ENCODE data around the gene FNDC5. TPM values are rescaled to one million over a fixed set of nuclear protein-coding genes. Genes with fewer than 3 reads are reported as not detected.

Gene FNDC5
- total and polyA plus RNA-seq, 2 of the 13 experiments (the other 11 are each of a cell fraction or from before 2014, with no cell fraction given) = 1.4 to 3.1 TPM

- BruUV-seq (replicated peaks) = no TSS peak
- Histone ChIP-seq H3K4me3 (replicated peaks in 1 of 3; ENCODE audit: insufficient read depth in 1 of 3, low read depth in 2 of 3, low read length in 3 of 3) (no peak overlapping the region), H3K27ac (ENCODE audit: extremely low read length, insufficient read depth, low read length) (no peak overlapping the region), H3K9me3 (ENCODE audit: low read length) (no peaks in the 10 kb centered on the region), H4K20me1 (ENCODE audit: insufficient read depth, low read length) (0 out of 2 replicates have a peak, but pooled peaks cover 2% of the 10 kb centered on the region), H3K27me3 (ENCODE audit: control insufficient read depth in 1 of 2, insufficient read depth in 2 of 2, low read length in 2 of 2) (peaks cover 11 to 61% of the 10 kb centered on the region in 2 experiments; a peak in 4 of 5 replicates), H2AFZ (ENCODE audit: low read length) (no peak overlapping the region), H3K4me2 (ENCODE audit: low read depth, low read length) (no peak overlapping the region), H3K4me1 (ENCODE audit: insufficient read depth, low read length) (no peaks in the 10 kb centered on the region), H3K79me2 (ENCODE audit: insufficient read depth, low read length) (no peaks in the 10 kb centered on the region), H3K9ac (ENCODE audit: insufficient read depth, low read depth, low read length) (no peak overlapping the region), H3K36me3 (replicated peaks in 1 of 2; ENCODE audit: control insufficient read depth in 1 of 2, insufficient read depth in 2 of 2, low read length in 2 of 2) (no peaks in the 10 kb centered on the region)
- ChIA-PET CTCF (ENCODE audit: low intra/inter-chr PET ratio, low total read pairs) (interaction anchor here (0.6 kb wide), 1 partner anchor 826 kb away, joined by 3 read pairs; no protein-coding TSS in a partner anchor), POLR2A (interaction anchor here (0.9 kb wide), 1 partner anchor 69 kb away, joined by 3 read pairs; no protein-coding TSS in a partner anchor)
- in situ Hi-C loops (cut with HindIII; ENCODE audit: extremely low pct_ligation_motif_present, low pct_unique_long_range_greater_than_20kb) = no loop called here
- intact Hi-C loops (cut with micrococcal nuclease; ENCODE audit: unreplicated experiment) = no loop called here
- ATAC-seq = no peak; the same call in 2 of the 3 replicates
- no peak for TF ChIP-seq ZNF800 (CRISPR knock-in tag; IDR thresholded peaks at IDR 0.05)
- TF ChIP-seq, protein P1, sequence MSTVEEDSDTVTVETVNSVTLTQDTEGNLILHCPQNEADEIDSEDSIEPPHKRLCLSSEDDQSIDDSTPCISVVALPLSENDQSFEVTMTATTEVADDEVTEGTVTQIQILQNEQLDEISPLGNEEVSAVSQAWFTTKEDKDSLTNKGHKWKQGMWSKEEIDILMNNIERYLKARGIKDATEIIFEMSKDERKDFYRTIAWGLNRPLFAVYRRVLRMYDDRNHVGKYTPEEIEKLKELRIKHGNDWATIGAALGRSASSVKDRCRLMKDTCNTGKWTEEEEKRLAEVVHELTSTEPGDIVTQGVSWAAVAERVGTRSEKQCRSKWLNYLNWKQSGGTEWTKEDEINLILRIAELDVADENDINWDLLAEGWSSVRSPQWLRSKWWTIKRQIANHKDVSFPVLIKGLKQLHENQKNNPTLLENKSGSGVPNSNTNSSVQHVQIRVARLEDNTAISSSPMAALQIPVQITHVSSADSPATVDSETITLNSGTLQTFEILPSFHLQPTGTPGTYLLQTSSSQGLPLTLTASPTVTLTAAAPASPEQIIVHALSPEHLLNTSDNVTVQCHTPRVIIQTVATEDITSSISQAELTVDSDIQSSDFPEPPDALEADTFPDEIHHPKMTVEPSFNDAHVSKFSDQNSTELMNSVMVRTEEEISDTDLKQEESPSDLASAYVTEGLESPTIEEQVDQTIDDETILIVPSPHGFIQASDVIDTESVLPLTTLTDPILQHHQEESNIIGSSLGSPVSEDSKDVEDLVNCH (CRISPR knock-in tag; IDR thresholded peaks at IDR 0.05) = no peak
- no peak for DNase-seq (ENCODE audit: low spot score)
- no CpG with 5 or more reads among the region's 6 CpGs for WGBS (ENCODE audit: low lambda C conversion rate)
- FAIRE-seq = no peak
Observed at GRCh38 chr1:32894681-32895080, 24.0 kb upstream of the FNDC5 start.
